SK-N-SH treated with all-trans-retinoic acid at 6 μM for 48 hours (cell line): ENCODE measurements around the gene KLHL29.

Experiments used
- ARNTL ChIP-seq: fragments of 450-650 bp; formaldehyde crosslinking; IDR thresholded peaks from 2 replicates; pipeline ENCODE4 v1.5.0; 2020; ENCODE audit warnings: low read depth, mild to moderate bottlenecking, moderate library complexity, borderline replicate concordance
- ESRRG ChIP-seq: fragments of 250-450 bp; sonication (Bioruptor Pico); IDR thresholded peaks from 2 replicates; pipeline ENCODE4 v1.6.1; 2021; ENCODE audit warnings: mild to moderate bottlenecking
- OSR1 ChIP-seq: fragments of 250-450 bp; sonication (Bioruptor Pico); IDR thresholded peaks from 2 replicates; pipeline ENCODE4 v1.8.0; 2022; ENCODE audit warnings: moderate library complexity, mild to moderate bottlenecking, inconsistent platforms
- PPARA ChIP-seq: fragments of 250-450 bp; sonication (Bioruptor Pico); IDR thresholded peaks from 2 replicates; pipeline ENCODE4 v1.5.0; 2020; ENCODE audit warnings: mild to moderate bottlenecking, borderline replicate concordance
- RARB ChIP-seq: fragments of 250-450 bp; sonication (Bioruptor Pico); IDR thresholded peaks from 2 replicates; pipeline ENCODE4 v1.8.0; 2021; ENCODE audit warnings: mild to moderate bottlenecking, moderate library complexity
- TCF4 ChIP-seq: fragments of 250-450 bp; sonication (Bioruptor Pico); IDR thresholded peaks from 2 replicates; pipeline ENCODE4 v1.8.0; 2021; ENCODE audit warnings: mild to moderate bottlenecking, moderate library complexity, borderline replicate concordance
- TOX ChIP-seq: fragments of 250-450 bp; sonication (Bioruptor Pico); IDR thresholded peaks from 2 replicates; pipeline ENCODE4 v1.8.0; 2021; ENCODE audit warnings: mild to moderate bottlenecking, moderate library complexity, borderline replicate concordance
- ZFP30 ChIP-seq: fragments of 450-650 bp; formaldehyde crosslinking; IDR thresholded peaks from 2 replicates; pipeline ENCODE4 v1.5.0; 2022; ENCODE audit warnings: mild to moderate bottlenecking, moderate library complexity
- ZNF565 ChIP-seq: fragments of 450-650 bp; formaldehyde crosslinking; conservative IDR thresholded peaks from 2 replicates; pipeline ENCODE4 v1.5.0; 2020; ENCODE audit warnings: low read depth, mild to moderate bottlenecking, moderate library complexity
- TF ChIP-seq, protein P1 (sequence below): fragments of 250-450 bp; sonication (Bioruptor Pico); IDR thresholded peaks from 2 replicates; pipeline ENCODE4 v1.8.0; 2020; ENCODE audit warnings: mild to moderate bottlenecking, moderate library complexity, borderline replicate concordance

DNA sequence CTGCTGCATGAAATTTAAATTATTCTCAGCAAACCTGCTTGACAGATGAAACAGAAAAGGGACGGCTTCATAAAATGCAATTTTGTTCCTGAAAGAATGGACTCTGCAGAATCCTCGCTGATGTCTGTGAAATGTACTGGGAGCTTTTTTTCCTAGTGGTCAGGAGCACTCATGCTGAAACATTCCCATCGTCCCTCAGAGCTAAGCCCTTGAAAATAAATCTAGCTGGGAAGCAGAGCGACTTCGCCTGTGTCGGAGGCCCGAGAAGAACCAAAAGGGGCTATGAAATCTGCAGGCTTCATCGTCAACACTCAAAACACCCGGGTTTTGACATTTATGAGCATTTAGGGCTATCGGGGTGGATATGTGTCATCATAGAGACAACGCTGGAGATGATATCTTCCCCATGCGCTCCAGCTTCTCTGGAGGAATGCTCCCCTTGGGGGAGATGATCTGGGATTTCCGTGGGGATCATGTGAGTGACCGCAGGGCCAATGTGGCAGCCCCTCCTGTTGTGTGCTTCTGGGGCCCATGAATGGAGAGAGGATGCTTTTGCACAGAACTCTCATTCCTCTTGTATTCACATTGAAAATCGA lies 182.3 kb downstream of the KLHL29 start:
- TF ChIP-seq ARNTL (CRISPR knock-in tag): no peak
- TF ChIP-seq RARB (CRISPR knock-in tag): no peak
- no peak for TF ChIP-seq ESRRG (CRISPR knock-in tag)
- no peak for TF ChIP-seq OSR1 (CRISPR knock-in tag)
- no peak for TF ChIP-seq ZFP30 (CRISPR knock-in tag)
- no peak for TF ChIP-seq PPARA
- TF ChIP-seq ZNF565 (CRISPR knock-in tag): no peak
- TF ChIP-seq TCF4: no peak
- TF ChIP-seq TOX: no peak
- TF ChIP-seq, protein P1, sequence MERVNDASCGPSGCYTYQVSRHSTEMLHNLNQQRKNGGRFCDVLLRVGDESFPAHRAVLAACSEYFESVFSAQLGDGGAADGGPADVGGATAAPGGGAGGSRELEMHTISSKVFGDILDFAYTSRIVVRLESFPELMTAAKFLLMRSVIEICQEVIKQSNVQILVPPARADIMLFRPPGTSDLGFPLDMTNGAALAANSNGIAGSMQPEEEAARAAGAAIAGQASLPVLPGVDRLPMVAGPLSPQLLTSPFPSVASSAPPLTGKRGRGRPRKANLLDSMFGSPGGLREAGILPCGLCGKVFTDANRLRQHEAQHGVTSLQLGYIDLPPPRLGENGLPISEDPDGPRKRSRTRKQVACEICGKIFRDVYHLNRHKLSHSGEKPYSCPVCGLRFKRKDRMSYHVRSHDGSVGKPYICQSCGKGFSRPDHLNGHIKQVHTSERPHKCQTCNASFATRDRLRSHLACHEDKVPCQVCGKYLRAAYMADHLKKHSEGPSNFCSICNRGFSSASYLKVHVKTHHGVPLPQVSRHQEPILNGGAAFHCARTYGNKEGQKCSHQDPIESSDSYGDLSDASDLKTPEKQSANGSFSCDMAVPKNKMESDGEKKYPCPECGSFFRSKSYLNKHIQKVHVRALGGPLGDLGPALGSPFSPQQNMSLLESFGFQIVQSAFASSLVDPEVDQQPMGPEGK (CRISPR knock-in tag): no peak
